H1 (cell line): ENCODE measurements around the gene ATP6V0D1. TPM values are rescaled to one million over a fixed set of nuclear protein-coding genes. Genes with fewer than 3 reads are reported as not detected.

Source experiments
- BCL11A ChIP-seq, 2 experiments: IDR thresholded peaks; one replicate each; pipeline ENCODE4 v1.6.1; 2011; ENCODE audit warnings: low read depth in 2 of 2, low read length in 2 of 2, mild to moderate bottlenecking in 2 of 2
- RBBP5 ChIP-seq: IDR thresholded peaks from 2 replicates; pipeline ENCODE4 v1.7.1; 2012; ENCODE audit warnings: low read depth, mild to moderate bottlenecking, inconsistent platforms, low read length, moderate library complexity, borderline replicate concordance
- RFX5 ChIP-seq: IDR thresholded peaks from 2 replicates; pipeline ENCODE4 v1.6.1; 2011; ENCODE audit warnings: low read depth, low read length, improper control_type of control experiment, borderline replicate concordance
- RNF2 ChIP-seq: fragments of 200-900, 300-1000 bp; sonication (generic); IDR thresholded peaks from 2 replicates; pipeline ENCODE4 v1.7.1; 2016; ENCODE audit warnings: borderline replicate concordance, low read depth, mild to moderate bottlenecking, antibody characterized with exemption, low read length; ENCODE audit not compliant: poor library complexity, severe bottlenecking; ENCODE audit errors: missing control alignments
- polyA plus RNA-seq, 7 experiments: library from polyadenylated mRNA; depleted of rRNA in 3 of 7; stranded (reverse) in 5 of 7; unstranded in 2 of 7; fragments of >200 nt in 5 of 7; fragments of 200-250 nt in 2 of 7; gene quantifications; 1 replicate in 5 of 7; 2 replicates in 1 of 7; 4 replicates in 1 of 7; pipeline versions ENCODE4 v1.2.1 to v1.2.3, GENCODE V29; 2011 to 2013; ENCODE audit warnings: missing spikeins in 2 of 7, mixed read lengths in 2 of 7
- total RNA-seq: library from RNA; stranded (reverse); fragmentation: NEBNext Ultra II Directional; extraction: Animal tissue kit (Norgen Biotek cat#: 25700); gene quantifications from 2 replicates; pipeline ENCODE4 v1.2.1, GENCODE V29; 2021

Gene ATP6V0D1
- total and polyA plus RNA-seq, 2 of the 8 experiments (the other 6 are each of a cell fraction or from before 2014, with no cell fraction given): 47.3 to 134 TPM

GRCh38 chr16:67433131-67433719 lies 47.7 kb downstream of the ATP6V0D1 start (continued):
- TF ChIP-seq RFX5: no peak
- no peak for TF ChIP-seq RNF2
- TF ChIP-seq BCL11A (IDR thresholded peaks at IDR 0.05; ENCODE audit: low read depth in 2 of 2, low read length in 2 of 2): no peak
- TF ChIP-seq RBBP5: no peak
